Stimulated activated effector memory CD8-positive, alpha-beta T cell treated with anti-CD3 and anti-CD28 coated beads, Interleukin-12 subunit alpha, Interleukin-12 subunit beta, amount 100 ng/mL, for 72 hours (primary cell): ENCODE measurements around the gene ELMO1.

Source experiments
- ATAC-seq: fragments of 150-1000 bp; cut with Tn5 transposase; 2 replicates; pipeline ENCODE4 v1.10.0; 2021
- DNase-seq, 2 donors: peaks; one replicate each; pipeline ENCODE4 v3.0.0; 2021 to 2022; ENCODE audit warnings: low spot score in 2 of 2
- H3K27ac Mint-ChIP-seq: one replicate; pipeline ENCODE4 v1.8.0; 2022; ENCODE audit warnings: mild to moderate bottlenecking, mixed read lengths
- H3K36me3 Mint-ChIP-seq: one replicate; pipeline ENCODE4 v1.8.0; 2022; ENCODE audit warnings: mild to moderate bottlenecking, mixed read lengths
- H3K4me1 Mint-ChIP-seq: one replicate; pipeline ENCODE4 v1.8.0; 2022; ENCODE audit warnings: mixed read lengths
- H3K4me3 Mint-ChIP-seq: one replicate; pipeline ENCODE4 v1.8.0; 2022; ENCODE audit warnings: mild to moderate bottlenecking, mixed read lengths
- H3K9me3 Mint-ChIP-seq: one replicate; pipeline ENCODE4 v1.8.0; 2022; ENCODE audit warnings: mixed read lengths

The ELMO1 gene, protein sequence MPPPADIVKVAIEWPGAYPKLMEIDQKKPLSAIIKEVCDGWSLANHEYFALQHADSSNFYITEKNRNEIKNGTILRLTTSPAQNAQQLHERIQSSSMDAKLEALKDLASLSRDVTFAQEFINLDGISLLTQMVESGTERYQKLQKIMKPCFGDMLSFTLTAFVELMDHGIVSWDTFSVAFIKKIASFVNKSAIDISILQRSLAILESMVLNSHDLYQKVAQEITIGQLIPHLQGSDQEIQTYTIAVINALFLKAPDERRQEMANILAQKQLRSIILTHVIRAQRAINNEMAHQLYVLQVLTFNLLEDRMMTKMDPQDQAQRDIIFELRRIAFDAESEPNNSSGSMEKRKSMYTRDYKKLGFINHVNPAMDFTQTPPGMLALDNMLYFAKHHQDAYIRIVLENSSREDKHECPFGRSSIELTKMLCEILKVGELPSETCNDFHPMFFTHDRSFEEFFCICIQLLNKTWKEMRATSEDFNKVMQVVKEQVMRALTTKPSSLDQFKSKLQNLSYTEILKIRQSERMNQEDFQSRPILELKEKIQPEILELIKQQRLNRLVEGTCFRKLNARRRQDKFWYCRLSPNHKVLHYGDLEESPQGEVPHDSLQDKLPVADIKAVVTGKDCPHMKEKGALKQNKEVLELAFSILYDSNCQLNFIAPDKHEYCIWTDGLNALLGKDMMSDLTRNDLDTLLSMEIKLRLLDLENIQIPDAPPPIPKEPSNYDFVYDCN

DNA sequence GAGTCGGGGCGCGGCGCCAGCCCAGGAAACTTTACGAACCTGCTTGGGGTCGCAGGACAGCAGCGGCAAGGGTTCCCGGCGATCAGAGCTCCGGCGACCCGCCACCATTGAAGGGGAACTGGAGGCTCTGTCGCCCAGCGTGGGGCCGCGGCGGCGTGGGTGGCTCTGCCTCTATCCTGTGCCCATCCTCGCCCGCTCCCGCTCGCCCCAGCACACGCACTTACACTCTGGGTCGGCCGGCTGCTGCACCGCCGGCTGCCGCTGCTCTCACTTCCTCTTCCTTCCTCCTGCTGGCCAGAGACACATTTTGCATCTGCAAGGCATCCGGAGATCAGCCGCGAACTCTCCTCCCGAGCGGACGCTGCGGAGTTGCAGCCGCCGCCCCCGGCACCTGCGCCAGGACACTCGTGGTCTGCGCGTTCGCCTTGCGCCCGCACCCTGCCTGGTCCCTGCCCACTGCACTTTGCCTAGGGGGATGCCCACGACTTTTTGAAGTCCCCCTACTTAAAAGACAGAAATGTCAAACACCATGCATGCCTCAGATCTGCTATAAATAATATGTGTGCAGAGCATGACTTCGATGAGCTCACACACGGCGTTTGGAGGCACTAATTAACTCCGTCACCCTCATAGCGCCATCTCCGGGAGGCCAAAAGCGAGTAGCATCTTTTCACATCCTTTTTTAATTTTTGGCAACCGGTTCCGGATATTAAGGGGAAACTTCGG, at the start of gene ELMO1:
Gene ELMO1 (minus strand): TSS at position 229 of the 726 bp plus-strand sequence. CDS start 106,174 bp downstream, outside the sequence.
- Mint-ChIP-seq H3K36me3 (peaks cover 19% of the 10 kb centered on the region), H3K27ac (peak within 1 kb of the TSS; percentile 98), H3K4me3 (peak within 1 kb of the TSS; percentile 98), H3K9me3 (no peaks in the 10 kb centered on the region), H3K4me1 (peaks cover 38% of the 10 kb centered on the region)
- DNase-seq: peak; percentile 61 to 86
- ATAC-seq: peak; percentile 92

DNA sequence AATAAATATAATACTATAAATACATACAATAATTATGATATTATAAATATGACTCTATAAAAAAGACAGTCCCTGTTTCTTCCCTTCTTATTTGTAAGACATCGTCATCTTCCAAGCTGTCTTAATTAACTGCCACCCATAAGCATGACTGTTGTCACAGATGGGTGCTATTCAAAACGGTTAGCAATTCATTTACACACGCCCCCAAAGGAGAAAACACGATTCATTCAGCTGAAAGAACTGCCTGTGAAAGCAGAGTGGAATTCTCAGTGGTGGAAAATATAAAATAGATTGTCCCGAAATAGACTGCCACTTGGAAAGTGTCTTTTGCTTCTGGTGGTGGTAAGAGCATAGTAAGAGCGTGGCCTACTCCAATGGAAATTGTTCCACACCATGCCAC, 48.9 kb upstream of the ELMO1 start:
- ATAC-seq (no peak), DNase-seq (no peak)
- Mint-ChIP-seq H3K36me3 (no peaks in the 10 kb centered on the region), H3K4me3 (no peak overlapping the region), H3K4me1 (no peaks in the 10 kb centered on the region), H3K27ac (no peak overlapping the region), H3K9me3 (no peaks in the 10 kb centered on the region)

GRCh38 chr7:37495574-37496184, 47.0 kb upstream of the ELMO1 start:
- no peak overlapping the region for H3K27ac Mint-ChIP-seq
- DNase-seq: no peak
- H3K36me3 Mint-ChIP-seq: no peaks in the 10 kb centered on the region
- no peak overlapping the region for H3K4me3 Mint-ChIP-seq
- no peak for ATAC-seq
- H3K4me1 Mint-ChIP-seq: no peaks in the 10 kb centered on the region
- H3K9me3 Mint-ChIP-seq: no peaks in the 10 kb centered on the region

DNA sequence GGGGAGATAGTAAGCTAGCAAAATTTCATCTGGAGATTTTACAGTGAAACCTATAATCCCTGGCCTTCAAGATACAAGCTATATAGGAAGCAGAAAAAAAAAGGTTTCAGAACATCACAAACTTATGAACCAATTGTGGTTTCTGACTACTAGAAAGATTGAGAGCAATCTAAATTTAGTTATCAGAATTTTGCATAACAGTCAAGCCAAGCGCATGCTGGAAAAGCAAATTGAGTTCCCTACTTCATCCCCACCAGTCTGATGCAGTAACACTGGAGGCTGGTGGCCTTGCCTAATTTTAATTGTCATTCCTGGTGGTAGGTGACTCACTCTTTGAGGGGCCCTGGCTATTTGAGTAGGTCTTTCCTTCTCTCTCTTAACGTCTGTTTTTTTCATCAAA, 46.3 kb upstream of the ELMO1 start:
- no peaks in the 10 kb centered on the region for H3K9me3 Mint-ChIP-seq
- no peaks in the 10 kb centered on the region for H3K4me1 Mint-ChIP-seq
- ATAC-seq: no peak
- no peak overlapping the region for H3K27ac Mint-ChIP-seq
- no peak overlapping the region for H3K4me3 Mint-ChIP-seq
- DNase-seq: no peak
- no peaks in the 10 kb centered on the region for H3K36me3 Mint-ChIP-seq

- Mint-ChIP-seq H3K27ac (no peak overlapping the region), H3K9me3 (no peaks in the 10 kb centered on the region), H3K4me3 (no peak overlapping the region), H3K4me1 (no peaks in the 10 kb centered on the region), H3K36me3 (no peaks in the 10 kb centered on the region)
- ATAC-seq (no peak), DNase-seq (no peak)
These were observed 45.1 kb upstream of the ELMO1 start for GRCh38 chr7:37493810-37494209.

DNA sequence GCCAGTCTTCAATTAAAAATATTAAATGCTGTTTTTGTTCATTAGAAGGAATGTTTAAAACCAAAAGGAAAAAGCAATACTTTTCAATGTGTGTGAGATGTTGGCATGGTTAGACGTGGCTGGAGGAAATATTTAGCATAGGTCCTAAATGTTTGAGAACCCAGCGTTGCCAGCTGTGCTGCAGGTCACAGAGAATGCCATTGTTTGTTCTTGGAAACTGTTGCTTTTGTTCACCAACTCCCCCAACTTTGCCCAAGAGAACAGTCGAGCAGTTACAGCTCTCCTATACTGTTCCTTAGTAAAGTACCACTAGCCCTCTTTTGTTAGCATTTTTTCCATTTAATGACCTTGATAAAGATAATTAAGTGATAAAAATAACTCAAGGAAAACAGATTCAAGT, 44.5 kb upstream of the ELMO1 start:
- ATAC-seq (no peak), DNase-seq (no peak)
- Mint-ChIP-seq H3K4me1 (no peaks in the 10 kb centered on the region), H3K9me3 (peaks cover 4% of the 10 kb centered on the region), H3K4me3 (no peak overlapping the region), H3K27ac (no peak overlapping the region), H3K36me3 (no peaks in the 10 kb centered on the region)

DNA sequence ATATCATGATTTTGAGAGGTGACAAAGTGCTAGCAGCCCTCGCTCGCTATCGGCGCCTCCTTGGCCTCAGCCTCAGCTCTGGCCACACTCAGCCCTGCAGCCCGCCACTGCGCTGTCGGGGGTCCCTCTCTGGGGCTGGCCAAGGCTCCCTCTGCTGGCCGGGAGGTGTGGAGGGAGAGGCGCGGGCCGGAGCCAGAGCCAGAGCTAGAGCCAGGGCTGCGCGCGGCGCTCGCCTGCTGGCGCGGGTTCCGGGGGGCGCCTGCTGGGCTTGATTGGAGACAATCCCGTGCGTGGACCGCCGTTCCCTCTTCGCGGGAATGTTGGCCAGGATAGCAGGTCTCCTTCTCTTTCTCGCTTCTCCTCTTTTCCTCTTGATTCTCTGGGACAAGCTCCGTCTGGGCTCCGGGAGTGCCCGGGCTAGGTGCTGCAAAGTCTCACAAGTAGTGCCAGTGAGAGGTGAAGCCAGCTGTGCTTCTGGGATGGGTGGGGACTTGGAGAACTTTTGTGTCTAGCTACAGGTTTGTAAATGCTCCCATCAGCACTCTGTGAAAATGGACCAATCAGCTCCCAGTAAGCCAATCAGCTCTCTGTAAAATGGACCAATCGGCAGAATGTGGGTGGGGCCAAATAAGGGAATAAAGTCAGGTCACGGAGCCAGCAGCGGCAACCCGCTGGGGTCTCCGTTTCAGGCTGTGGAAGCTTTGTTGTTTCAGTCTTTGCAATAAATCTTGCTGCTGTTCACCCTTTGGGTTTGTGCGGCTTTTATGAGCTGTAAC, 43.4 kb upstream of the ELMO1 start:
- H3K4me3 Mint-ChIP-seq: no peak overlapping the region
- no peak overlapping the region for H3K27ac Mint-ChIP-seq
- H3K4me1 Mint-ChIP-seq: no peaks in the 10 kb centered on the region
- ATAC-seq: no peak
- DNase-seq: no peak
- H3K36me3 Mint-ChIP-seq: no peaks in the 10 kb centered on the region
- H3K9me3 Mint-ChIP-seq: peaks cover 5% of the 10 kb centered on the region

- DNase-seq (no peak), ATAC-seq (no peak)
- peaks cover 5% of the 10 kb centered on the region for H3K9me3 Mint-ChIP-seq
- no peak overlapping the region for H3K4me3 Mint-ChIP-seq
- no peaks in the 10 kb centered on the region for H3K4me1 Mint-ChIP-seq
- H3K36me3 Mint-ChIP-seq: no peaks in the 10 kb centered on the region
- H3K27ac Mint-ChIP-seq: no peak overlapping the region
These were observed 41.0 kb upstream of the ELMO1 start for GRCh38 chr7:37489703-37490102.

DNA sequence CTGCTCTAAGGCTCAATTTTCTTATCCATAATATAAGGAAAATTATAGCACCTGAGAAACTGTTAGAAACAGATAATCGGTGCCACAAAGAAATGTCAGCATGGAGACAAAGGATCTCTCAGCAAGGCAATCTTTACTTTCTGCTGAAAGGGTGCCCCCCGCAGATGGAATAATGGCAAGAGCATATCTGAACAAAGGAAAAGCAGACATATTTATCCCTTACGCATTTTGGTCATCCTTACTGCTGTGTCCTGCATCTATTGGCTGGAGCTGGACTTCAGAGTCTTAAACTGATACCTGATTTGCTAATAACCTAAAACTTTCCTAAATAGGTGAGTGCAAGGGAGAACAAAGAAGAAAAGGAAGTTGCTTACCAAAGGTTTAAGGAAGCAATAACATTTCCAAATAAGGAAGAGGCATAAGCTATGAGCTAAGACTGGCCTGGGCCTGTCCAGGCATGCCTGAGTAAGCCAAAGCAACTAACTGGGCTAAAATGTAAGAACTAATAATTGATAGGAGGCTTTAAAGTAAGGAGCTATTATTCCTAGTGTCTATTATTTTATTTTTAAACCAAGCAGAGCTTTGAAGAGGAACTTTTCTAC, 39.6 kb upstream of the ELMO1 start:
- Mint-ChIP-seq H3K9me3 (peaks cover 5% of the 10 kb centered on the region), H3K4me1 (no peaks in the 10 kb centered on the region), H3K36me3 (no peaks in the 10 kb centered on the region), H3K4me3 (no peak overlapping the region), H3K27ac (no peak overlapping the region)
- ATAC-seq (no peak), DNase-seq (no peak)

DNA sequence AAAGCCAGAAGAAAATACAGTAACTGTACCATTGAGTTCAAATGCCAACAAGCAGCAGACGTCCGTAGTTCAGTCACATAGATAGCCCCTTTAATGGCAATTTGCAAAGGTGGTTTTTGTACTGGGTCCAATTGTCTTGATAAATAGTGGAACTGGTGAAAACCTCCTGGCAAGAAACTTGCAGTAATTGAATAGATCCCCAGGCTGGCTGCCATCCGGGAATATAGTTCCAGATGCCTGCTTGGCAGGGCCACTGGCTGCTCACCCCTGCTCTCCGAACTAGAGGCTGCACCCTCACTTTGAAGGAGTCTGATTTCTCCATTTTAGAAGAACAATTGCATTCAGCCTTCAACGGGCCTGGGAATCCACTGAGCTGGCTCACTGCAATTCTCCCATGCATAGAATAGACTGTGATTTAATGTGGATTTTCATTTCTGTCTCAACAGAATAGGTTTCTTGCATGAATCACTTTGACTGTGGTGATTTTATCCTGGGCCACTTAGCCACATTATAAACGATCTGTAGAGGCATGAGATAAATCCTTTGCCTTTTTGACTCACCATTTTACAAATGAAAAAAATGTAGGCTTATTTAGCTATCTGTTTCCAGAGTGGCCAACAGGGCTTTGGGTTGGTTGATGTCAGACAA, 35.9 kb upstream of the ELMO1 start:
- ATAC-seq: no peak
- peaks cover 5% of the 10 kb centered on the region for H3K9me3 Mint-ChIP-seq
- no peak for DNase-seq
- H3K4me1 Mint-ChIP-seq: no peaks in the 10 kb centered on the region
- H3K4me3 Mint-ChIP-seq: no peak overlapping the region
- H3K36me3 Mint-ChIP-seq: no peaks in the 10 kb centered on the region
- H3K27ac Mint-ChIP-seq: no peak overlapping the region

DNA sequence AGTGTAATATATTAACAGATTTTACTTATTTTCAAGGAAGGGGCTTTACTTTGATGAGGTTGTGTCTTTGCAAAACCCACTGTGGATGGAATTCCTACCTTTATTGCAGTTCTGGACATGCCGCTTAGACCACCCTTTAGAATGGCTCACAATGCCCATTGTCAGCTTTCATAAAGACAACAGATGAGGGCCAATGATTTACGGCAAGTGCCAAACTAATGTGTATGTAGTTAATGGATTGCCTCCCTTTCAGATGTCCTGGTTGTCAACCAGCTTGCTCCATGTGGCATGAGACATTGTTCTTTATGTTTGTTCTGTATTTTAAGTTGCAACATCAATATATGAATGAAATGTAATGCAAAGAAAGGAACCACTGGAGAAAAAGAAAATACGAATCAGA, 35.0 kb upstream of the ELMO1 start:
- Mint-ChIP-seq H3K4me3 (no peak overlapping the region), H3K27ac (no peak overlapping the region), H3K4me1 (no peaks in the 10 kb centered on the region), H3K36me3 (no peaks in the 10 kb centered on the region), H3K9me3 (peaks cover 5% of the 10 kb centered on the region)
- DNase-seq (no peak), ATAC-seq (no peak)

DNA sequence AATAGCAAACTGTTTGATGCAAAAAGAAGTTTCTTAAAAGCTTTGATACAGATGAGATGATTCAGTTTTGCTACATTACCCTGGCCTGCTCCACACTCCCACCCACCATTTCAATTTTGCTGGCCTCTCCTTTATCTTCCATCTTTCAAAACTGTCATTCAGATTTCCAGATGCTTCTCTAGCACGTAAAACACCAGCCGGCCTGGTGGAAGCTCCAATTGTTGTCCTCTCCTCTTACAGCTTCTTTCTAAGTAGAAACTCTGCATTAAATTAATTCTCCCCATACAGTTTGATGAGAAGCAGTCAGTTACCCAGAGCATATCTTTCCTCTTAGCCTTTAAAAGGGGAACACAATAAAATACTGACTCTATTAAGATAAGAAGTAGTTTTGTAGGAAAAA, 34.3 kb upstream of the ELMO1 start:
- Mint-ChIP-seq H3K4me3 (no peak overlapping the region), H3K27ac (no peak overlapping the region), H3K4me1 (no peaks in the 10 kb centered on the region), H3K36me3 (no peaks in the 10 kb centered on the region), H3K9me3 (no peaks in the 10 kb centered on the region)
- no peak for ATAC-seq
- DNase-seq: no peak

- Mint-ChIP-seq H3K4me1 (no peaks in the 10 kb centered on the region), H3K4me3 (no peak overlapping the region)
These were observed 33.8 kb upstream of the ELMO1 start for GRCh38 chr7:37482505-37482904.

GRCh38 chr7:37481722-37482288, 33.1 kb upstream of the ELMO1 start:
- Mint-ChIP-seq H3K27ac (no peak overlapping the region), H3K36me3 (no peaks in the 10 kb centered on the region), H3K4me3 (no peak overlapping the region), H3K9me3 (no peaks in the 10 kb centered on the region), H3K4me1 (no peaks in the 10 kb centered on the region)
- DNase-seq (no peak), ATAC-seq (no peak)

More at GRCh38 chr7:37482505-37482904, 33.8 kb upstream of the ELMO1 start:
- H3K36me3 Mint-ChIP-seq: no peaks in the 10 kb centered on the region
- H3K27ac Mint-ChIP-seq: no peak overlapping the region
- ATAC-seq (no peak), DNase-seq (no peak)
- H3K9me3 Mint-ChIP-seq: no peaks in the 10 kb centered on the region
